GM10847 (cell line): ENCODE results near the gene THSD4.

Experiments
- POLR2A ChIP-seq: IDR thresholded peaks from 2 replicates; pipeline ENCODE4 v1.6.1; 2011; ENCODE audit not compliant: insufficient read length; ENCODE audit errors: extremely low read depth

The THSD4 gene

DNA sequence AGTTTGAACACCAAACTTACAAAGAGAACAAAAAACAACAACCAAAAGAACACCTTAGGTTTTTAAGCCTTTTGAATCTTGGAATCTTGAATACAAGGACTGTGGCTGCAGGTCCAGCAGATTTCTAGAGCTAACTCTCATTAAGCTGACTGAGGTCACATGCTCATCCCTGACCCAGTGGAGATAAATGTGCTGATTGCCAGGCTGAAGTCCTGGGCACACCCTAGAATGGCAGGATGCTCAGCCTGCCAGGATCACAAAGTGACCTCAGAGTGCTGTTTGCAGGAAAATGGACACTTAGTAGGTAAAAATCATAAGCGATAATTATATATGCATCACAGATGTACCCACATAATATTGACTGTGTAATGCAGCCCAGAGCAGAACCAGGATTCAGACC, 449.7 kb downstream of the THSD4 start:
- TF ChIP-seq POLR2A, result no peak

DNA sequence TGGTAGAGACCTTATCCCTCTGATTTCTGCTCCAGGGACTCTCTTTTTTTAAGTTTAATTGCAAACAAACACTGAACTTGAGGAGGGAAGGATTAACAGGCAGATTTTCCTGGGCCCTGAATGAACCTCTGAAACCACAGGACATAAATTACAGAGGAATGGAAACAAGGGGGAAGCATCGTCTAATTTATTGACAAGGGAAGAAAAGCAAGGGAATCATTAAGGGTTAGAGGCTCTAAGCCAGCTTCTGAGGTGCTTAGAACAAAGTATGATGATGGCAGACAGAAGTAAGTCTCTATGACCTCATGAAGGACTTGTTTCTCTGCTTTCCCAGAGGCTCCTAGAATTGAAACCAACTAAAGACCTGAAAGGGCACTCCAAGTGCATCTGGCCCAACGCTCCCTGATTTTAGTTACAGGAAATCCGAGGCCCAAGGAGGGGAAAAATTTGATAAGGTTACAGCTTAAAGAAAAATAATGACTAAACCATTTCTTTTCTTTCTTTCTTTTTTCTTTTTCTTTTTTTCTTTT, 450.4 kb downstream of the THSD4 start:
- no peak for TF ChIP-seq POLR2A

- TF ChIP-seq POLR2A, result no peak
These were observed 451.0 kb downstream of the THSD4 start for GRCh38 chr15:71566226-71566625.

- TF ChIP-seq POLR2A, result no peak
These were observed 451.9 kb downstream of the THSD4 start for GRCh38 chr15:71567173-71567572.

GRCh38 chr15:71568227-71568626, 453.0 kb downstream of the THSD4 start:
- no peak for TF ChIP-seq POLR2A

DNA sequence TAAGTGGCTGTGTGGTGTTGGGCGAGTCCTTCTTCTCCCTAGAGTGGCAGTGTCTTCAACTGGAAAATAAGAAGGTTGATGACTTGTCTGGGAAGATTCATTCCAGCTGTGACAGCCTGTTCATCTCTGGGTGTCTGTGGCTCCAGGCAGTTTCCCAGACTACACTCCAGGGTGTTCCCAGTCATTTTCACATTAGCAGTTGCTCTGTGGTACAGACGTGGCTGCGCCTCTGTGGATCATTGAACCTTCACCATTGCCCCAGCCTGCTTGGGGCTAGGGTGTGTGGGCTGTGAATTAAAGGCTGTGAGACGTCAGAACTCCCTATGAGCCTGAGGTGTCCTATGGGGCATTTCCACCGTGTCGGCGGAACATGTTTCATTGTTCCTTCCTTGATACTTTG, 455.5 kb downstream of the THSD4 start:
- no peak for TF ChIP-seq POLR2A

GRCh38 chr15:71571641-71572040, 456.4 kb downstream of the THSD4 start:
- no peak for TF ChIP-seq POLR2A

- TF ChIP-seq POLR2A, result no peak
These were observed 457.3 kb downstream of the THSD4 start for GRCh38 chr15:71572452-71573053.

GRCh38 chr15:71573599-71573998, 458.3 kb downstream of the THSD4 start:
- no peak for TF ChIP-seq POLR2A

DNA sequence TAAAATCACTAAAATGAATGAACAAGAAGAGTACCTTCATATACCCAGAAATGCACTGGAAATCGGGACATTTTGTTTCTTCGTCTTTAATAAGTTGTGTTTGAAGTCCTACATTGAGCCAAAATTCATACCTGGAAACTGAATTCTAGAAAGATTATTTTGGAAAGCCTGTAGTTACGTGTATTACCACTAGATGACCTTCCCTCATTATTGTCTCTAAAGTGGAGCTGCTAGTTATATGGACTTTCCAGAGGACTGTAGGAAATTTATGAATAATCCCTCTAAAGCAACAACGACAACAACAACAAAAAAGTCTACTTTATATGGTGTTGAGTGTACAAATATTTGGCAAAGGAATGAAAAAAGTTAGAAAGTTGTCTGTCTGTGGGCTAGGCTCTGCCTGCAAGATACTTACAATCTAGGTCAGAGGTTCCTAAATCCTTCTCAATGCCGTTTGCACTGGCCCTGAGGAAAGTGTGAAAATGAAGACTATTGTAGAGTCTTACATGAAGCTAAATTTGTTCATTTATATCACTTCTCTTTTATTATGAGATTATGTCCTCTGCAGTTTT, 460.3 kb downstream of the THSD4 start:
- no peak for TF ChIP-seq POLR2A

DNA sequence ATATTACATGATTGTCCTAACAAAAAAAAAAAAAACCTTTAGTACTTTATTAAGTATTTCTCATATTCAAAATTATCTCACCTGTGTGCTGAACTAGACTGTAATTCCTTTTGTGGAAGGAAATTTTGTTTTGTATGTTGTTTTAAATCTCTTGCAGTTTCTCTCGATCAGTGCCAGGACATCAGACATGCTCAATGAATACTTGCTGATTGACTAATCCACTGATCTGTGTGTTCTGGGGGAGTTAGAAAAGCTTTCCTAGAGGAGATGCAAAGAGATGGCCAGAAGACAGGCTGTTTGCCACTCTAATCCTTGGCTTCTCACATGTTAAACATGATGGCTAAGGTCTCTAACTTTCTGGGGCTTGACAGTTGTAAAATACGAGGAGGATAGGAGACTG, 461.8 kb downstream of the THSD4 start:
- no peak for TF ChIP-seq POLR2A

GRCh38 chr15:71581398-71581930, 466.2 kb downstream of the THSD4 start:
- no peak for TF ChIP-seq POLR2A

DNA sequence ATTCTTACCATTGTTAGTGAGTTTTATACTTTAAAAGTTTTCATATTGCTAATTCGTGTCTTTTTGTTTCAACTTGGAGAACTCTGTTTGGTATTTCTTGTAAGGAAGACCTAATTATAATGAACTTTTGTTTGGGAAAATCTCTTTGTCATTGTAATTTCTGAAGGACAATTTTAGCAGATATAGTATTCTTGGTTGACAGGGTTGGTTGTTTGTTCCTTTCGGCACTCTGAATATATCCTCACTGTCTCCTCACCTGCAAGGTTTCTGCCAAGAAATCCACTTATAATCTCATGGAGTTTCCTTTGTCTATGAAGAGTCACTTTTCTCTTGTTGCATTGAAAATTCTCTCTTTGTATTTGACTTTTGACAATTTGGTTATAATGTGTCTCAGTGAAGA, 469.9 kb downstream of the THSD4 start:
- TF ChIP-seq POLR2A, result no peak

DNA sequence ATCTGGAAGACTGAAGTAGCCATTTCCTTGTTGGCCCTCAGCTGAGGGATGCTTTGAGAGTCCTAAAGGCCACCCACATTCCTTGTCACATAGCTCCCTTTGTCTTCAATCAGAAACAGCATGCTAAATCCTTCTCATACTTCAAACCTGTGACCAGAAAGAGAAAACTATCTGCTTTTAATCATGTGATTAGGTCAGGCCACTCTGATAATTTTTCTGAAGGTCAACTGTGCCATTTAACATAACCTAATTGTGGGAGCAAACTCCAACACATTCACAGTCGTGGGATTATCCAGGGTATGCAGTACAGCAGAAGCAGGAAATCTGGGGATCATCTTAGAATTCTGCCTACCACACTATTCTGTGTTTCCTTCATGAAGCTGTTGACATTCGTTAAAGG, 471.2 kb downstream of the THSD4 start:
- no peak for TF ChIP-seq POLR2A

GRCh38 chr15:71588746-71589145, 473.5 kb downstream of the THSD4 start:
- no peak for TF ChIP-seq POLR2A

DNA sequence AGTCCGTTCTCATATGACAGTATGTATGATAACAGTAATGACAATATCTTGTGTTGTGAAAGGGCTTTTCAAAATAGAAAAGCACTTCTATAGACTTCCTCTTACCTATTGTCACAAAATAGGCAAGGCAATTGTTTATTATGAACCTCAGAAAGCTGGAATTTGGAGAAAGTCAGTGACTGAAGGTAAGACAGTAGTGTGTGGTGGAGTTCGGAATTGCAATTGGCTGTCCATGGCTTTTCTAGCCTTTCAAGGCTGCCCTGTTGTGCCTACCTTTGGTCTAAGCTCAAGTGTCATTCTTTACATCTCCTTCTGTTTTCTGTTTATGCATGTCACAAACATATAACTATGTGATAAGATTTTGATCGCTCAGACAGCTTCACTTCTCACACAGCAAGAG, 475.8 kb downstream of the THSD4 start:
- no peak for TF ChIP-seq POLR2A

DNA sequence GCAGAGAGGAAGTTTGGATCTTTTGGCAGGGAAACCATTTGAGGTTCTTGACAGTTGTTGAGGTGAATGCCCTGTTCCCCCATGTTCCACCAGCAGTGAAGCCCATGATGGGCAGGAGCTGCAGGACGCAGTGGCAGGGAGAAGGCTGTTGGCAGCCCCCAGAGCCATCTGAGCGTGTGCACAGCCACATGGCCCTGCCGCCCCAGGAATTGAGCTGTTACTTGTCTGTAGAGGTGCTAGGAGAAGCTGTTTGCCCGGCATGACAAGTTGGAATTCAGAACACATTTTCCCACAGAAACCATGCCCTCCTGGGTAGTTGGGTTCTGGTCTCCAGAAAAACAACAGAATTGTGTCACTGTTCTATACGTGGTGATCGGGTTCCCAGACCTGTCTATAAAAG, 476.9 kb downstream of the THSD4 start:
- TF ChIP-seq POLR2A, result no peak
